WERI-Rb-1 (cell line): ENCODE measurements around the gene EVI2A.

ENCODE experiments used
- DNase-seq: peaks from one replicate; pipeline ENCODE4 v3.0.0-alpha.2; 2020
- H3K27ac ChIP-seq: fragments of 250-450 bp; sonication (Bioruptor Pico); 2 replicates; pipeline ENCODE4 v1.5.1; 2020; ENCODE audit warnings: mild to moderate bottlenecking, moderate library complexity
- H3K27me3 ChIP-seq: fragments of 250-450 bp; sonication (Bioruptor Pico); 2 replicates; pipeline ENCODE4 v1.5.1; 2021; ENCODE audit warnings: mild to moderate bottlenecking, low read depth, moderate library complexity; ENCODE audit not compliant: insufficient read depth, severe bottlenecking
- H3K36me3 ChIP-seq: fragments of 250-450 bp; sonication (Bioruptor Pico); 2 replicates; pipeline ENCODE4 v1.5.1; 2020; ENCODE audit warnings: mild to moderate bottlenecking, moderate library complexity
- H3K4me3 ChIP-seq: 2 replicates; pipeline ENCODE4 v1.5.1; 2011; ENCODE audit warnings: low read depth, mild to moderate bottlenecking, control low read depth, low read length
- H3K9me3 ChIP-seq: fragments of 250-450 bp; sonication (Bioruptor Pico); 2 replicates; pipeline ENCODE4 v1.5.1; 2021; ENCODE audit warnings: mild to moderate bottlenecking, moderate library complexity; ENCODE audit not compliant: severe bottlenecking
- CTCF ChIP-seq: IDR thresholded peaks from 2 replicates; pipeline ENCODE4 v1.5.1; 2011; ENCODE audit warnings: low read depth, mild to moderate bottlenecking, control low read depth, inconsistent platforms, low read length

EVI2A gene

GRCh38 chr17:31321481-31321880 is at the start of gene EVI2A:
EVI2A (minus strand) TSS chr17:31321622; CDS start chr17:31319013, 2,609 bp downstream.
- H3K4me3 ChIP-seq: no peak within 1 kb of the TSS
- no peak within 1 kb of the TSS for H3K27ac ChIP-seq
- H3K36me3 ChIP-seq: peaks cover 11% of the 10 kb centered on the region
- H3K27me3 ChIP-seq: no peaks in the 10 kb centered on the region
- no peak for TF ChIP-seq CTCF
- no peak for DNase-seq
- H3K9me3 ChIP-seq: no peaks in the 10 kb centered on the region

GRCh38 chr17:31369266-31369665 is 47.8 kb upstream of the EVI2A start:
- Histone ChIP-seq H3K36me3 (peaks cover 14% of the 10 kb centered on the region), H3K4me3 (no peak overlapping the region), H3K27me3 (no peaks in the 10 kb centered on the region), H3K27ac (no peak overlapping the region), H3K9me3 (no peaks in the 10 kb centered on the region)
- no peak for DNase-seq
- TF ChIP-seq CTCF: no peak

- Histone ChIP-seq H3K36me3 (peaks cover 7% of the 10 kb centered on the region), H3K9me3 (no peaks in the 10 kb centered on the region), H3K27ac (no peak overlapping the region), H3K4me3 (no peak overlapping the region), H3K27me3 (no peaks in the 10 kb centered on the region)
- TF ChIP-seq CTCF: no peak
- no peak for DNase-seq
These were observed 44.7 kb upstream of the EVI2A start for GRCh38 chr17:31366088-31366487.

- Histone ChIP-seq H3K36me3 (peaks cover 21% of the 10 kb centered on the region), H3K9me3 (no peaks in the 10 kb centered on the region), H3K27me3 (no peaks in the 10 kb centered on the region), H3K27ac (no peak overlapping the region), H3K4me3 (no peak overlapping the region)
- TF ChIP-seq CTCF: no peak
- no peak for DNase-seq
These were observed 42.6 kb upstream of the EVI2A start for GRCh38 chr17:31364012-31364411.

- Histone ChIP-seq H3K27me3 (no peaks in the 10 kb centered on the region), H3K9me3 (no peaks in the 10 kb centered on the region), H3K36me3 (peaks cover 43% of the 10 kb centered on the region), H3K4me3 (no peak overlapping the region), H3K27ac (no peak overlapping the region)
- DNase-seq: no peak
- TF ChIP-seq CTCF: no peak
These were observed 36.5 kb upstream of the EVI2A start for GRCh38 chr17:31357839-31358394.

GRCh38 chr17:31357091-31357490 is 35.7 kb upstream of the EVI2A start:
- Histone ChIP-seq H3K27me3 (no peaks in the 10 kb centered on the region), H3K9me3 (no peaks in the 10 kb centered on the region), H3K36me3 (peaks cover 49% of the 10 kb centered on the region), H3K27ac (no peak overlapping the region), H3K4me3 (no peak overlapping the region)
- no peak for TF ChIP-seq CTCF
- no peak for DNase-seq
